Stomach (tissue), 9 donors: ENCODE results near the gene CUL4A. TPM values are rescaled to one million over a fixed set of nuclear protein-coding genes. Genes with fewer than 3 reads are reported as not detected.

Experiments
- DNase-seq, 2 donors: peaks; one replicate each; pipeline versions ENCODE4 v3.0.0 to v3.0.0-alpha.2; 2013 to 2019
- H3K27ac ChIP-seq, 5 donors: fragments of 200-600 bp in 4 of 5; sonication (generic) in 4 of 5; one replicate each; pipeline ENCODE4 v1.5.1; 2013 to 2019; ENCODE audit warnings: mild to moderate bottlenecking in 1 of 5, moderate library complexity in 1 of 5
- H3K27me3 ChIP-seq, 3 donors: fragments of 200-600 bp; sonication (generic); one replicate each; pipeline ENCODE4 v1.5.1; 2017 to 2019; ENCODE audit warnings: mixed run types in 1 of 3
- H3K36me3 ChIP-seq, 4 donors: fragments of 200-600 bp; sonication (generic); 1 replicate in 3 of 4; 2 replicates in 1 of 4; pipeline ENCODE4 v1.5.1; 2016 to 2019
- H3K4me1 ChIP-seq, 4 donors: fragments of 200-600 bp; sonication (generic); one replicate each; pipeline ENCODE4 v1.5.1; 2016 to 2019
- H3K4me3 ChIP-seq, 4 donors: fragments of 200-600 bp; sonication (generic) in 3 of 4; one replicate each; pipeline ENCODE4 v1.5.1; 2016 to 2019; ENCODE audit warnings: mild to moderate bottlenecking in 1 of 4
- H3K9me3 ChIP-seq, 4 donors: fragments of 200-600 bp; sonication (generic); one replicate each; pipeline ENCODE4 v1.5.1; 2016 to 2019
- CTCF ChIP-seq, 7 experiments: fragments of 450-650 bp in 4 of 7; fragments of 200-600 bp in 3 of 7; sonication (generic) in 3 of 7; IDR thresholded peaks; one replicate each; pipeline ENCODE4 v1.5.1; 2016 to 2019; ENCODE audit warnings: antibody characterized with exemption in 7 of 7, control low read depth in 2 of 7, mild to moderate bottlenecking in 1 of 7
- EP300 ChIP-seq: sonication (generic); formaldehyde crosslinking; IDR thresholded peaks from one replicate; pipeline ENCODE4 v1.6.1; 2017; ENCODE audit warnings: antibody characterized with exemption
- POLR2A ChIP-seq, 4 donors: fragments of 450-650 bp; IDR thresholded peaks; one replicate each; pipeline ENCODE4 v1.6.1; 2016; ENCODE audit warnings: antibody characterized with exemption in 4 of 4, control low read depth in 2 of 4, mild to moderate bottlenecking in 1 of 4, moderate library complexity in 1 of 4
- POLR2AphosphoS5 ChIP-seq, 3 donors: sonication (generic); formaldehyde crosslinking; IDR thresholded peaks; one replicate each; pipeline ENCODE4 v1.6.1; 2016; ENCODE audit warnings: antibody characterized with exemption in 3 of 3
- WGBS, 5 donors: extraction: QIAGEN DNeasy Blood & Tissue Kit in 3 of 5; methylation state at CpG; one replicate each; pipeline versions ENCODE4 v1.1.5 to v1.1.7; 2013 to 2018; 5-methylcytosine and 5-hydroxymethylcytosine counted together
- intact Hi-C: fragments of 100-400 bp; cut with DNase I; formaldehyde crosslinking; loops from one replicate; pipeline ENCODE4 v1.15.1; 2023; ENCODE audit warnings: low total_unique reads
- polyA plus RNA-seq, 3 donors: library from polyadenylated mRNA; stranded (reverse); fragments of 200-250 nt; gene quantifications; one replicate each; pipeline ENCODE4 v1.2.3, GENCODE V29; 2013
- total RNA-seq, 5 donors: library from RNA; depleted of rRNA; stranded (reverse); fragments of >200 nt; gene quantifications; one replicate each; pipeline versions ENCODE4 v1.1.0 to v1.2.3, GENCODE V29; 2014 to 2016
- donor health status: healthy with polysubstance abuse.
- donor health status: Bipolar disorder and iron deficiency.
- donor health status: healthy.

CUL4A gene
- total and polyA plus RNA-seq, 8 donors, result 24.4 to 153 (median 108) TPM

- 95 to 99% (median 97%) methylated on average over 14 of the region's 14 CpGs for WGBS, 5 donors
- TF ChIP-seq EP300 (no peak), POLR2AphosphoS5 (IDR thresholded peaks at IDR 0.05) (no peak), POLR2A (IDR thresholded peaks at IDR 0.05) (no peak), CTCF (IDR thresholded peaks at IDR 0.05) (no peak)
- peaks cover 65 to 98% (median 89%) of the 10 kb centered on the region in 4 donors for H3K36me3 ChIP-seq
These were observed 32.6 kb upstream of the CUL4A start for GRCh38 chr13:113176822-113177221.

GRCh38 chr13:113178070-113178895 lies 31.1 kb upstream of the CUL4A start:
- TF ChIP-seq POLR2AphosphoS5 (IDR thresholded peaks at IDR 0.05), result no peak
- no peak for TF ChIP-seq CTCF (IDR thresholded peaks at IDR 0.05)
- no peak for TF ChIP-seq EP300
- Histone ChIP-seq H3K4me1 (no peaks in the 10 kb centered on the region), H3K27me3 (no peaks in the 10 kb centered on the region), H3K4me3 (no peak overlapping the region), H3K9me3 (no peaks in the 10 kb centered on the region), H3K27ac (peak overlapping the region in 1 of 5 donors; percentile 7), H3K36me3 (peaks cover 65 to 98% (median 93%) of the 10 kb centered on the region in 4 donors)
- no peak for DNase-seq
- intact Hi-C loops, result no loop called here
- WGBS, 5 donors, result 78 to 86% (median 84%) methylated on average over 25 of the region's 25 CpGs

More at GRCh38 chr13:113176822-113177221, 32.6 kb upstream of the CUL4A start:
- H3K9me3 ChIP-seq, result no peaks in the 10 kb centered on the region
- peaks cover 5 to 12% (median 9%) of the 10 kb centered on the region in 4 donors for H3K4me1 ChIP-seq
- DNase-seq, result no peak
- intact Hi-C loops, result no loop called here
- no peak overlapping the region for H3K4me3 ChIP-seq
- H3K27ac ChIP-seq, result no peak overlapping the region
- H3K27me3 ChIP-seq, result no peaks in the 10 kb centered on the region

- Histone ChIP-seq H3K4me3 (no peak overlapping the region), H3K27me3 (no peaks in the 10 kb centered on the region), H3K27ac (peak overlapping the region in 1 of 5 donors; percentile 7), H3K36me3 (peaks cover 65 to 99% (median 97%) of the 10 kb centered on the region in 4 donors), H3K4me1 (no peaks in the 10 kb centered on the region), H3K9me3 (no peaks in the 10 kb centered on the region)
- DNase-seq, result no peak
- WGBS, 5 donors, result 74 to 96% (median 88%) methylated on average over 3 of the region's 3 CpGs
- intact Hi-C loops, result no loop called here
- no peak for TF ChIP-seq POLR2AphosphoS5 (IDR thresholded peaks at IDR 0.05)
- TF ChIP-seq POLR2A (IDR thresholded peaks at IDR 0.05), result no peak
These were observed 30.6 kb upstream of the CUL4A start for GRCh38 chr13:113178896-113179167.

GRCh38 chr13:113179374-113180230 lies 29.8 kb upstream of the CUL4A start:
- intact Hi-C loops, result no loop called here
- Histone ChIP-seq H3K36me3 (peaks cover 65 to 100% (median 98%) of the 10 kb centered on the region in 4 donors), H3K4me3 (no peak overlapping the region), H3K4me1 (no peaks in the 10 kb centered on the region), H3K27me3 (no peaks in the 10 kb centered on the region), H3K27ac (no peak overlapping the region), H3K9me3 (no peaks in the 10 kb centered on the region)
- WGBS, 5 donors, result 82 to 94% (median 85%) methylated on average over 19 to 28 of the region's 28 CpGs
- TF ChIP-seq POLR2AphosphoS5 (IDR thresholded peaks at IDR 0.05) (no peak), EP300 (no peak)
- no peak for DNase-seq

- Histone ChIP-seq H3K4me3 (no peak overlapping the region), H3K27me3 (no peaks in the 10 kb centered on the region), H3K36me3 (peaks cover 43 to 99% (median 85%) of the 10 kb centered on the region in 4 donors), H3K9me3 (no peaks in the 10 kb centered on the region), H3K27ac (no peak overlapping the region), H3K4me1 (no peaks in the 10 kb centered on the region)
- WGBS, 5 donors, result 83 to 88% (median 86%) methylated on average over 4 of the region's 4 CpGs
- no peak for DNase-seq
- TF ChIP-seq POLR2AphosphoS5 (IDR thresholded peaks at IDR 0.05) (no peak), CTCF (IDR thresholded peaks at IDR 0.05) (no peak), POLR2A (IDR thresholded peaks at IDR 0.05) (no peak), EP300 (no peak)
- intact Hi-C loops, result no loop called here
These were observed 27.4 kb upstream of the CUL4A start for GRCh38 chr13:113182046-113182445.
